HCT116 (cell line): ENCODE data around the gene HYOU1. TPM values are rescaled to one million over a fixed set of nuclear protein-coding genes. Genes with fewer than 3 reads are reported as not detected.

Experiments
- ATAC-seq: fragments of 200-7000 bp; cut with Tn5 transposase; 2 replicates; pipeline ENCODE4 v1.9.1; 2020; ENCODE audit warnings: mild to moderate bottlenecking, moderate library complexity
- BruUV-seq: library from RNA; stranded (reverse); fragments of 400-500 nt; replicated peaks from 2 replicates; lab custom pipeline; 2021; lab: Mats Ljungman, UMichigan
- CTCF ChIA-PET: fragments of 300-600 bp; sonication (Branson Sonifier 250); formaldehyde crosslinking; loops from one replicate; lab custom pipeline; 2021; ENCODE audit warnings: antibody characterized with exemption; lab: Charles Lee
- POLR2A ChIA-PET: fragments of 300-600, 350-600 bp; sonication (Branson Sonifier 250); formaldehyde crosslinking; loops from one replicate; lab custom pipeline; 2021; ENCODE audit warnings: antibody characterized with exemption; lab: Charles Lee
- RAD21 ChIA-PET, 2 experiments: fragments of 300-600 bp; sonication (Branson Sonifier 250); formaldehyde crosslinking; loops; one replicate each; lab custom pipeline; 2023; ENCODE audit warnings: low total read pairs in 2 of 2; ENCODE audit not compliant: uncharacterized antibody in 2 of 2, unreplicated experiment in 2 of 2, low non-redundant PET in 1 of 2; lab: Charles Lee
- DNase-seq: peaks from one replicate; pipeline ENCODE4 v3.0.0-alpha.2; 2010; ENCODE audit warnings: low read depth, low spot score
- H2AFZ ChIP-seq: fragments of 200-600 bp; shearing (Covaris generic), sonication (generic); 2 replicates; pipeline ENCODE4 v1.6.1; 2017; ENCODE audit warnings: low read depth, mixed run types, mixed read lengths, antibody characterized with exemption, low read length; ENCODE audit not compliant: poor library complexity, severe bottlenecking
- H3K27ac ChIP-seq: 2 replicates; pipeline ENCODE4 v1.5.1; 2012; ENCODE audit warnings: low read depth, low read length
- H3K27me3 ChIP-seq: fragments of 200-600 bp; sonication (generic); 2 replicates; pipeline ENCODE4 v1.6.1; 2016; ENCODE audit warnings: mixed run types, low read length, mixed read lengths; ENCODE audit not compliant: insufficient read depth
- H3K36me3 ChIP-seq, 2 experiments: fragments of 200-500 bp in 1 of 2; fragments of 200-600 bp in 1 of 2; sonication (Bioruptor generic) in 1 of 2; sonication (generic) in 1 of 2; 2 replicates each; pipeline versions ENCODE4 v1.5.1 to v1.6.1; 2014 to 2016; ENCODE audit warnings: low read length in 2 of 2, inconsistent platforms in 1 of 2, mixed read lengths in 1 of 2, mixed run types in 1 of 2; ENCODE audit not compliant: insufficient read depth in 2 of 2, control insufficient read depth in 1 of 2
- H3K4me1 ChIP-seq, 2 experiments: fragments of 200-600 bp in 1 of 2; sonication (generic) in 1 of 2; 2 replicates each; pipeline versions ENCODE4 v1.5.1 to v1.6.1; 2012 to 2017; ENCODE audit warnings: low read length in 2 of 2, inconsistent platforms in 1 of 2, mild to moderate bottlenecking in 1 of 2, mixed read lengths in 1 of 2, mixed run types in 1 of 2, moderate library complexity in 1 of 2; ENCODE audit not compliant: insufficient read depth in 2 of 2, control insufficient read depth in 1 of 2
- H3K4me2 ChIP-seq: fragments of 200-600 bp; sonication (generic); 2 replicates; pipeline ENCODE4 v1.6.1; 2017; ENCODE audit warnings: mixed run types, low read length, mixed read lengths
- H3K4me3 ChIP-seq, 2 experiments: fragments of 200-600 bp in 1 of 2; sonication (generic) in 1 of 2; replicated peaks in 1 of 2; 2 replicates each; pipeline ENCODE4 v1.5.1; 2011 to 2016; ENCODE audit warnings: low read length in 2 of 2, control low read depth in 1 of 2, low read depth in 1 of 2, mild to moderate bottlenecking in 1 of 2, mixed read lengths in 1 of 2, mixed run types in 1 of 2
- H3K79me2 ChIP-seq: fragments of 200-600 bp; sonication (generic); 2 replicates; pipeline ENCODE4 v1.6.1; 2017; ENCODE audit warnings: mild to moderate bottlenecking, mixed run types, low read length, moderate library complexity, mixed read lengths; ENCODE audit not compliant: insufficient read depth
- H3K9ac ChIP-seq: fragments of 200-600 bp; sonication (generic); 2 replicates; pipeline ENCODE4 v1.6.1; 2016; ENCODE audit warnings: low read length, mixed read lengths
- H3K9me2 ChIP-seq: fragments of 200-600 bp; sonication (generic), shearing (Covaris generic); 2 replicates; pipeline ENCODE4 v1.6.1; 2017; ENCODE audit warnings: mixed run types, mild to moderate bottlenecking, moderate library complexity; ENCODE audit not compliant: insufficient read depth
- H3K9me3 ChIP-seq, 2 experiments: fragments of 200-500 bp in 1 of 2; fragments of 200-600 bp in 1 of 2; sonication (Bioruptor generic) in 1 of 2; sonication (generic) in 1 of 2; 2 replicates each; pipeline ENCODE4 v1.6.1; 2014 to 2017; ENCODE audit warnings: low read length in 2 of 2, mixed read lengths in 2 of 2, inconsistent platforms in 1 of 2, low read depth in 1 of 2, mild to moderate bottlenecking in 1 of 2, mixed run types in 1 of 2, moderate library complexity in 1 of 2; ENCODE audit not compliant: control insufficient read depth in 1 of 2, insufficient read depth in 1 of 2
- H4K20me1 ChIP-seq: fragments of 200-600 bp; sonication (generic), shearing (Covaris generic); 2 replicates; pipeline ENCODE4 v1.6.1; 2017; ENCODE audit warnings: mixed run types, mild to moderate bottlenecking, moderate library complexity; ENCODE audit not compliant: insufficient read depth
- CBX3 ChIP-seq: IDR thresholded peaks from 2 replicates; pipeline ENCODE4 v1.6.1; 2012; ENCODE audit warnings: low read depth
- CEBPB ChIP-seq: IDR thresholded peaks from 2 replicates; pipeline ENCODE4 v1.6.1; 2012; ENCODE audit warnings: low read depth
- ELF1 ChIP-seq: IDR thresholded peaks from 2 replicates; pipeline ENCODE4 v1.6.1; 2012; ENCODE audit warnings: low read depth, borderline replicate concordance
- EZH2 ChIP-seq: fragments of 200-600 bp; sonication (generic); IDR thresholded peaks from 2 replicates; pipeline ENCODE4 v1.6.1; 2017; ENCODE audit warnings: antibody characterized with exemption, mixed run types
- EZH2phosphoT487 ChIP-seq: fragments of 200-600 bp; IDR thresholded peaks from 2 replicates; pipeline ENCODE4 v1.6.1; 2018; ENCODE audit warnings: antibody characterized with exemption, borderline replicate concordance
- FOSL1 ChIP-seq: IDR thresholded peaks from 2 replicates; pipeline ENCODE4 v1.6.1; 2012; ENCODE audit warnings: low read depth
- POLR2A ChIP-seq: IDR thresholded peaks from 2 replicates; pipeline ENCODE4 v1.7.0; 2011; ENCODE audit warnings: borderline replicate concordance; ENCODE audit not compliant: insufficient read depth, insufficient read length; ENCODE audit errors: extremely low read depth
- RAD21 ChIP-seq: IDR thresholded peaks from 2 replicates; pipeline ENCODE4 v1.6.1; 2012; ENCODE audit warnings: low read depth, mild to moderate bottlenecking
- REST ChIP-seq: IDR thresholded peaks from 2 replicates; pipeline ENCODE4 v1.6.1; 2012; ENCODE audit warnings: low read depth
- SP1 ChIP-seq: IDR thresholded peaks from 2 replicates; pipeline ENCODE4 v1.6.1; 2012; ENCODE audit warnings: low read depth
- TCF7L2 ChIP-seq: IDR thresholded peaks from 2 replicates; pipeline ENCODE4 v1.7.0; 2011; ENCODE audit warnings: borderline replicate concordance, inconsistent platforms; ENCODE audit not compliant: insufficient read depth, insufficient read length; ENCODE audit errors: extremely low read depth
- YY1 ChIP-seq: IDR thresholded peaks from 2 replicates; pipeline ENCODE4 v1.6.1; 2011; ENCODE audit warnings: low read length, low read depth, moderate library complexity, mild to moderate bottlenecking; ENCODE audit not compliant: insufficient replicate concordance; ENCODE audit errors: extremely low read depth
- ZFX ChIP-seq: fragments of 450-650 bp; IDR thresholded peaks from 2 replicates; pipeline ENCODE4 v1.6.1; 2017
- intact Hi-C: fragments of 100-400 bp; cut with micrococcal nuclease; formaldehyde crosslinking; loops from 2 replicates; pipeline ENCODE4 v1.10.0; 2022
- total RNA-seq: library from RNA; stranded (reverse); gene quantifications from one replicate; pipeline ENCODE4 v1.2.1, GENCODE V29; 2021; ENCODE audit not compliant: unreplicated experiment
- TF ChIP-seq, protein P1 (sequence below): IDR thresholded peaks from 2 replicates; pipeline ENCODE4 v1.6.1; 2012
- TF ChIP-seq, protein P2 (sequence below): IDR thresholded peaks from 2 replicates; pipeline ENCODE4 v1.6.1; 2011; ENCODE audit warnings: mild to moderate bottlenecking, low read length, moderate library complexity; ENCODE audit not compliant: insufficient replicate concordance; ENCODE audit errors: extremely low read depth

The HYOU1 gene
- total RNA-seq, 1 experiment from 2014 or later: 181 TPM

GRCh38 chr11:119087747-119088241 lies 30.8 kb upstream of the HYOU1 start:
- CTCF ChIA-PET: no interaction called here
- Histone ChIP-seq H3K79me2 (peaks cover 27% of the 10 kb centered on the region), H3K27me3 (no peaks in the 10 kb centered on the region), H3K4me2 (peak overlapping the region; percentile 46), H3K4me3 (0 out of 4 replicates have a peak overlapping the region, but pooled peaks of 1 of the 2 experiments have one; percentile 4), H3K9me2 (no peaks in the 10 kb centered on the region), H3K27ac (peak overlapping the region; percentile 40; the same call in 1 of the 2 replicates), H3K36me3 (peaks cover 0 to 5% of the 10 kb centered on the region in 2 experiments; a peak in 1 of 4 replicates), H3K9ac (peak overlapping the region; percentile 19), H2AFZ (no peak overlapping the region), H3K9me3 (no peaks in the 10 kb centered on the region), H3K4me1 (peaks cover 25 to 40% of the 10 kb centered on the region in 2 experiments), H4K20me1 (no peaks in the 10 kb centered on the region)
- BruUV-seq: no TSS peak
- DNase-seq (no peak), ATAC-seq (no peak)
- 0 out of 2 replicates have a peak, but pooled peaks have one; percentile 7 for TF ChIP-seq FOSL1
- TF ChIP-seq, protein P1, sequence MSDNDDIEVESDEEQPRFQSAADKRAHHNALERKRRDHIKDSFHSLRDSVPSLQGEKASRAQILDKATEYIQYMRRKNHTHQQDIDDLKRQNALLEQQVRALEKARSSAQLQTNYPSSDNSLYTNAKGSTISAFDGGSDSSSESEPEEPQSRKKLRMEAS: peak; percentile 26; the same call in 1 of the 2 replicates
- no peak for TF ChIP-seq CBX3
- intact Hi-C loops: no loop called here
- RAD21 ChIA-PET: no interaction called here
- POLR2A ChIA-PET: no interaction called here

GRCh38 chr11:119087123-119087522 lies 30.1 kb upstream of the HYOU1 start:
- BruUV-seq: no TSS peak
- H3K27me3 ChIP-seq: no peaks in the 10 kb centered on the region
- peaks cover 24% of the 10 kb centered on the region for H3K79me2 ChIP-seq
- no peaks in the 10 kb centered on the region for H3K9me3 ChIP-seq
- ChIA-PET CTCF (interaction anchor here (2.6 kb wide), 1 partner anchor 8 kb away, joined by 20 read pairs; a partner anchor contains a TSS), POLR2A (interaction anchor here (0.7 to 3.0 kb wide), 2 partner anchors 8 to 72 kb away, joined by 3 to 27 read pairs; a partner anchor contains a TSS), RAD21 (no interaction called here)
- peaks cover 25 to 37% of the 10 kb centered on the region in 2 experiments for H3K4me1 ChIP-seq
- DNase-seq: no peak
- peak overlapping the region; percentile 40; the same call in 1 of the 2 replicates for H3K27ac ChIP-seq
- H3K4me3 ChIP-seq: no peak overlapping the region
- no peak overlapping the region for H2AFZ ChIP-seq
- no peaks in the 10 kb centered on the region for H4K20me1 ChIP-seq
- no peaks in the 10 kb centered on the region for H3K9me2 ChIP-seq
- no peaks in the 10 kb centered on the region for H3K36me3 ChIP-seq
- no peak for ATAC-seq
- H3K4me2 ChIP-seq: peak overlapping the region; percentile 46
- peak overlapping the region; percentile 19 for H3K9ac ChIP-seq
- intact Hi-C loops: no loop called here
- TF ChIP-seq EZH2: no peak
- TF ChIP-seq, protein P2, sequence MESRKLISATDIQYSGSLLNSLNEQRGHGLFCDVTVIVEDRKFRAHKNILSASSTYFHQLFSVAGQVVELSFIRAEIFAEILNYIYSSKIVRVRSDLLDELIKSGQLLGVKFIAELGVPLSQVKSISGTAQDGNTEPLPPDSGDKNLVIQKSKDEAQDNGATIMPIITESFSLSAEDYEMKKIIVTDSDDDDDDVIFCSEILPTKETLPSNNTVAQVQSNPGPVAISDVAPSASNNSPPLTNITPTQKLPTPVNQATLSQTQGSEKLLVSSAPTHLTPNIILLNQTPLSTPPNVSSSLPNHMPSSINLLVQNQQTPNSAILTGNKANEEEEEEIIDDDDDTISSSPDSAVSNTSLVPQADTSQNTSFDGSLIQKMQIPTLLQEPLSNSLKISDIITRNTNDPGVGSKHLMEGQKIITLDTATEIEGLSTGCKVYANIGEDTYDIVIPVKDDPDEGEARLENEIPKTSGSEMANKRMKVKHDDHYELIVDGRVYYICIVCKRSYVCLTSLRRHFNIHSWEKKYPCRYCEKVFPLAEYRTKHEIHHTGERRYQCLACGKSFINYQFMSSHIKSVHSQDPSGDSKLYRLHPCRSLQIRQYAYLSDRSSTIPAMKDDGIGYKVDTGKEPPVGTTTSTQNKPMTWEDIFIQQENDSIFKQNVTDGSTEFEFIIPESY: no peak
- no peak for TF ChIP-seq YY1
- TF ChIP-seq TCF7L2: no peak
- no peak for TF ChIP-seq RAD21
- TF ChIP-seq ELF1: no peak
- no peak for TF ChIP-seq CEBPB
- no peak for TF ChIP-seq ZFX
- TF ChIP-seq SP1: no peak
- no peak for TF ChIP-seq REST
- TF ChIP-seq FOSL1: no peak
- no peak for TF ChIP-seq POLR2A
- no peak for TF ChIP-seq CBX3
- no peak for TF ChIP-seq EZH2phosphoT487
